Measurements from ENCODE around the gene KRT72. TPM values are rescaled to one million over a fixed set of nuclear protein-coding genes. Genes with fewer than 3 reads are reported as not detected.

KRT72 gene
- total RNA-seq, 1 donor = not detected

DNA sequence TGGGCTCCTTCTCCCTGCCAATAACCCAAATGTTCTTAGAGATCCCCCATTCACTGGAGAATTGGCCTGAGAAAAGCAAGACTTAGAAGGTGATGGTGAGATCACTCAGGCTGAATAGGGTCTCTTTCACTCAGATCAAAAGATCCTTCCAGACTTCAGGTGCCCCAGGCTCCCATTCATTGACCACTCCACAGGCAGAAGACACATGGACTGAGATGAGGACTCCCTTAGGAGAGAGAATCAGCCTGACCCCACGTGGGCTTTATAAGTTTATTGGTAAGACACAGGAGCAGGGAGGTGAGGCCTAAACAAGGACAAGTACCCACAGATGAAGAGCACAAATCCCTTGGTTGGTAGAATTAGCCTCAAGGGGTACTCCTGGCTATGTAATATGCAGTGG, 6.1 kb upstream of the KRT72 start:
- Histone ChIP-seq H3K79me2 (ENCODE audit: insufficient read depth, low read length) (no peaks in the 10 kb centered on the region), H2AFZ (ENCODE audit: low read length) (no peak overlapping the region), H3K27me3 (ENCODE audit: insufficient read depth, low read length) (peaks cover 45% of the 10 kb centered on the region), H3K4me1 (ENCODE audit: insufficient read depth, low read length) (no peaks in the 10 kb centered on the region), H3K27ac (ENCODE audit: low read depth, low read length) (no peak overlapping the region), H4K20me1 (ENCODE audit: insufficient read depth, low read length) (no peaks in the 10 kb centered on the region), H3K9me3 (ENCODE audit: low read depth, low read length) (no peaks in the 10 kb centered on the region), H3K4me2 (ENCODE audit: insufficient read depth, low read length) (no peak overlapping the region), H3K4me3 (ENCODE audit: insufficient read depth, low read length) (no peak overlapping the region), H3K36me3 (ENCODE audit: insufficient read depth, low read length) (no peaks in the 10 kb centered on the region)
- DNase-seq (ENCODE audit: insufficient read length, low spot score, missing footprints) = no peak
- TF ChIP-seq, protein P1, sequence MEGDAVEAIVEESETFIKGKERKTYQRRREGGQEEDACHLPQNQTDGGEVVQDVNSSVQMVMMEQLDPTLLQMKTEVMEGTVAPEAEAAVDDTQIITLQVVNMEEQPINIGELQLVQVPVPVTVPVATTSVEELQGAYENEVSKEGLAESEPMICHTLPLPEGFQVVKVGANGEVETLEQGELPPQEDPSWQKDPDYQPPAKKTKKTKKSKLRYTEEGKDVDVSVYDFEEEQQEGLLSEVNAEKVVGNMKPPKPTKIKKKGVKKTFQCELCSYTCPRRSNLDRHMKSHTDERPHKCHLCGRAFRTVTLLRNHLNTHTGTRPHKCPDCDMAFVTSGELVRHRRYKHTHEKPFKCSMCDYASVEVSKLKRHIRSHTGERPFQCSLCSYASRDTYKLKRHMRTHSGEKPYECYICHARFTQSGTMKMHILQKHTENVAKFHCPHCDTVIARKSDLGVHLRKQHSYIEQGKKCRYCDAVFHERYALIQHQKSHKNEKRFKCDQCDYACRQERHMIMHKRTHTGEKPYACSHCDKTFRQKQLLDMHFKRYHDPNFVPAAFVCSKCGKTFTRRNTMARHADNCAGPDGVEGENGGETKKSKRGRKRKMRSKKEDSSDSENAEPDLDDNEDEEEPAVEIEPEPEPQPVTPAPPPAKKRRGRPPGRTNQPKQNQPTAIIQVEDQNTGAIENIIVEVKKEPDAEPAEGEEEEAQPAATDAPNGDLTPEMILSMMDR (IDR thresholded peaks at IDR 0.05; ENCODE audit: extremely low read depth, low read depth, low read length) = no peak

DNA sequence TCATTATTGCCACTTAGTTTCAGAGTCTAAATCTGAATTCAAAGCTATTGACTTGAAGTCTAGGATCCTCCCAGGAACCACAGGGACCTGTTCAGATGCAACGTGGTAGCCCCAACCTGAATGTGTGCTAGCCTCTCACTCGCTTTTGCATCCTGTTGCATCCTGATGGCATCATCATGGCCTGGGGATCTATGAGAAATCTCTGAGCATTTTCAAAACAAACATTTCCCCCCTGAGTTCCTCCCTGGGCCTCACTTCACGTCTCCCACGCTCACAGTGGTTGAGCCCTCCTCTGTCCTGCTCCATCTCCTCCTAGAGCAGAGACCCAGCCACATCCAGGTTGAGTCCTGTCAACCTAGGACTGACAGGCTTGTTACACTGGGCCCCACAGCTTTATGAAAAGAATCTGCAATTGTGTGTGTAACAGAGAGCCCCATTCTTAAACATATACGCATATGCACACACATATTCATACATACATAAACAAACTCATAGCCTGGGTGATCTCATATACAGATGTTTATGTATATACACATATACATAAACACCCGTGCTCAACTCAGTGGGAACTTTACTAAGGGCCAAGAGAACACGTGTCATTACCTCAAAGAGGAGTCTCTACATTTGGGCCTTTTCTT, 5.4 kb upstream of the KRT72 start:
- H3K4me2 ChIP-seq (ENCODE audit: insufficient read depth, low read length) = no peak overlapping the region
- no peaks in the 10 kb centered on the region for H4K20me1 ChIP-seq (ENCODE audit: insufficient read depth, low read length)
- no peak overlapping the region for H3K4me3 ChIP-seq (ENCODE audit: insufficient read depth, low read length)
- H3K36me3 ChIP-seq (ENCODE audit: insufficient read depth, low read length) = no peaks in the 10 kb centered on the region
- H3K79me2 ChIP-seq (ENCODE audit: insufficient read depth, low read length) = no peaks in the 10 kb centered on the region
- H3K9me3 ChIP-seq (ENCODE audit: low read depth, low read length) = no peaks in the 10 kb centered on the region
- H3K27ac ChIP-seq (ENCODE audit: low read depth, low read length) = no peak overlapping the region
- H2AFZ ChIP-seq (ENCODE audit: low read length) = no peak overlapping the region
- TF ChIP-seq, protein P1 (IDR thresholded peaks at IDR 0.05; ENCODE audit: extremely low read depth, low read depth, low read length) = no peak
- H3K27me3 ChIP-seq (ENCODE audit: insufficient read depth, low read length) = peaks cover 51% of the 10 kb centered on the region
- DNase-seq (ENCODE audit: insufficient read length, low spot score, missing footprints) = no peak
- no peaks in the 10 kb centered on the region for H3K4me1 ChIP-seq (ENCODE audit: insufficient read depth, low read length)

DNA sequence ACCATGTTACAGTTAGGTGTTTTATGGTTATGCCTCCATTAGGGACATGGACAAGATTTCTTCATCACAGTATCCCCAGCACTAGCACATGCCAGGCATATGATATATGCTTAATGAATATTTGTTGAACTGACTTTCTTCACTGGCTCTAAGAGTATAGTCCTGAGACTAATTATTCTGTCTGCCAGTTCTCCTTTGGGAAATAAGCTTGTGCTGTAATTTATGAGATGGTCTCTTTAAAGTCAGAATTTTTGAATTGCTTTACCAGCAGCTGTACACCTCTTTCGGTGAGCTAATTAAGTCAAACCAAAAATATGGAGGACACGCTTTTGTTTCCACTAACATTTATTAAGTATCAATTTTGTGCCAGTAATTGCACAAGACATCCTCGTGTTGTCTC, 4.8 kb upstream of the KRT72 start:
- Histone ChIP-seq H3K27me3 (ENCODE audit: insufficient read depth, low read length) (peaks cover 53% of the 10 kb centered on the region), H3K27ac (ENCODE audit: low read depth, low read length) (no peak overlapping the region), H2AFZ (ENCODE audit: low read length) (no peak overlapping the region), H3K4me1 (ENCODE audit: insufficient read depth, low read length) (no peaks in the 10 kb centered on the region), H3K79me2 (ENCODE audit: insufficient read depth, low read length) (no peaks in the 10 kb centered on the region), H3K36me3 (ENCODE audit: insufficient read depth, low read length) (no peaks in the 10 kb centered on the region), H3K9me3 (ENCODE audit: low read depth, low read length) (no peaks in the 10 kb centered on the region), H3K4me2 (ENCODE audit: insufficient read depth, low read length) (no peak overlapping the region), H3K4me3 (ENCODE audit: insufficient read depth, low read length) (no peak overlapping the region), H4K20me1 (ENCODE audit: insufficient read depth, low read length) (no peaks in the 10 kb centered on the region)
- DNase-seq (ENCODE audit: insufficient read length, low spot score, missing footprints) = no peak
- TF ChIP-seq, protein P1 (IDR thresholded peaks at IDR 0.05; ENCODE audit: extremely low read depth, low read depth, low read length) = no peak

DNA sequence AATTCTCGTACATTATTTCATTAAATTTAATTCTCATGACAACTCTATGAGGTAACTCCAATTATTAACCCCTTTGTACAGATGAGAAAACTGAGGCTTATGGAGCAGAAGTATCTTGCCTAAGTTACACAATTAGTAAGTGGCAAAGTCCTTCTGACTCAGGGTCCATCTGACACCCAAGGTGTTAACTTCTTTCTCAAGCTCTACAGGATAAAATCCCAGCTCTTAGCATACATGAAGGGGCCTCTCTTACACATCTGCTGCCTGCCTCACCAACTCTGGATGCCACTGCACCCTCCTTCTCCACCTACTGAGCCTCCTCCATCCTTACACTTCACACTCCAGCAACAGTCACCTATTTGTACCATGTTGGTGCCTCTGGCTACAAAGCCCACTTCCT, 4.3 kb upstream of the KRT72 start:
- Histone ChIP-seq H3K4me2 (ENCODE audit: insufficient read depth, low read length) (no peak overlapping the region), H3K36me3 (ENCODE audit: insufficient read depth, low read length) (no peaks in the 10 kb centered on the region), H3K9me3 (ENCODE audit: low read depth, low read length) (no peaks in the 10 kb centered on the region), H3K27ac (ENCODE audit: low read depth, low read length) (no peak overlapping the region), H2AFZ (ENCODE audit: low read length) (no peak overlapping the region), H3K27me3 (ENCODE audit: insufficient read depth, low read length) (peaks cover 53% of the 10 kb centered on the region), H4K20me1 (ENCODE audit: insufficient read depth, low read length) (no peaks in the 10 kb centered on the region), H3K79me2 (ENCODE audit: insufficient read depth, low read length) (no peaks in the 10 kb centered on the region), H3K4me3 (ENCODE audit: insufficient read depth, low read length) (no peak overlapping the region), H3K4me1 (ENCODE audit: insufficient read depth, low read length) (no peaks in the 10 kb centered on the region)
- DNase-seq (ENCODE audit: insufficient read length, low spot score, missing footprints) = no peak
- TF ChIP-seq, protein P1 (IDR thresholded peaks at IDR 0.05; ENCODE audit: extremely low read depth, low read depth, low read length) = no peak

Data from osteoblast (primary cell).